Measurements from ENCODE around the gene LSM12. TPM values are rescaled to one million over a fixed set of nuclear protein-coding genes. Genes with fewer than 3 reads are reported as not detected.

LSM12 gene
- total RNA-seq, 2 donors from 2014 or later: 35.3 to 46.5 TPM

Other genes with a start within 250 kb of the LSM12 start
- gene MPP3, start 233.5 kb downstream of the LSM12 start, total RNA-seq: under 1 TPM in 1 of 2 donors, not detected in 1; 0.90 TPM
- gene CD300LG, start 219.5 kb downstream of the LSM12 start, total RNA-seq: not detected
- 1 to 10 TPM; 1.5 to 2.2 TPM for gene MPP2, start 159.1 kb downstream of the LSM12 start, total RNA-seq
- not detected for gene PPY, start 124.2 kb downstream of the LSM12 start, total RNA-seq
- gene PYY, start 112.7 kb downstream of the LSM12 start, total RNA-seq: not detected
- under 1 TPM; 0.21 to 0.42 TPM for gene NAGS, start 62.0 kb downstream of the LSM12 start, total RNA-seq
- 10 to 100 TPM; 10.5 to 11.8 TPM for gene TMEM101, start 51.7 kb downstream of the LSM12 start, total RNA-seq
- gene G6PC3, start 4.1 kb upstream of the LSM12 start, total RNA-seq: 10 to 100 TPM; 10.9 to 13.8 TPM
- gene HDAC5, start 57.0 kb upstream of the LSM12 start, total RNA-seq: 10 to 100 TPM; 83.6 to 96.5 TPM
- 1 to 10 TPM; 2.6 to 5.7 TPM for gene HROB, start 75.3 kb upstream of the LSM12 start, total RNA-seq
- gene ASB16, start 104.0 kb upstream of the LSM12 start, total RNA-seq: not detected
- 10 to 100 TPM; 52.2 to 53.1 TPM for gene TMUB2, start 120.3 kb upstream of the LSM12 start, total RNA-seq
- 10 to 100 TPM; 97.1 to 97.5 TPM for gene ATXN7L3, start 133.2 kb upstream of the LSM12 start, total RNA-seq
- gene UBTF, start 153.0 kb upstream of the LSM12 start, total RNA-seq: 100 to 1,000 TPM; 121 to 140 TPM
- gene SLC4A1, start 201.5 kb upstream of the LSM12 start, total RNA-seq: not detected
- gene RUNDC3A, start 241.9 kb upstream of the LSM12 start, total RNA-seq: under 1 TPM; 0.37 to 0.55 TPM

Measured in T-helper 17 cell (primary cell).